Fibroblast of villous mesenchyme (primary cell): ENCODE data around the gene MGME1. TPM values are rescaled to one million over a fixed set of nuclear protein-coding genes. Genes with fewer than 3 reads are reported as not detected.

Experiments used
- DNase-seq: peaks from one replicate; pipeline ENCODE4 v3.0.0-alpha.2; 2010; ENCODE audit warnings: low read depth
- H3K4me3 ChIP-seq: 2 replicates; pipeline ENCODE4 v1.5.1; 2011; ENCODE audit warnings: low read depth, mild to moderate bottlenecking, low read length
- CTCF ChIP-seq: IDR thresholded peaks from 2 replicates; pipeline ENCODE4 v1.5.1; 2012; ENCODE audit warnings: low read depth, mild to moderate bottlenecking, low read length; ENCODE audit not compliant: insufficient read depth
- total RNA-seq: library from RNA; depleted of rRNA; stranded (reverse); fragments of >200 nt; gene quantifications from 2 replicates; pipeline ENCODE4 v1.2.3, GENCODE V29; 2012

The MGME1 gene
- total RNA-seq, 1 donor, result 9.5 TPM

DNA sequence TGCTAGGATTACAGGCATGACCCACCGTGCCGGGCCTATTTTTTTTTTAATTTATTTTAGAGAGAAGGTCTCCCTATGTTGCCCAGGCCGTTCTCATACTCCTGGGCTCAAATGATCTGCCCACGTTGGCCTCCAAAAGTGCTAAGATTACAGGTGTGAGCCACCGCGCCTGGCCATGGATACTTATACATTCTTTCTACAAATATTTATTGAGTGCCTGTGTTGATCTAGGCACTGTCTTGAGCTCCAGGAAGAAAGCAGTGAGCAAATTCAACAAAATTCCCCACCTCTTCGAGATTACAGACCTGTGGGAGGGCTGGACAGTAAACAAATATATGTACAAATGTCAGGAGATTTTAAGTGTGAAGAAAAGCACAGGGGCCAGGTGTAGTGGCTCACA is 37.9 kb downstream of the MGME1 start:
- no peak for TF ChIP-seq CTCF
- H3K4me3 ChIP-seq, result no peak overlapping the region
- DNase-seq, result no peak

GRCh38 chr20:18007534-18008292 is 38.9 kb downstream of the MGME1 start:
- no peak overlapping the region for H3K4me3 ChIP-seq
- no peak for TF ChIP-seq CTCF
- no peak for DNase-seq

- no peak for DNase-seq
- no peak overlapping the region for H3K4me3 ChIP-seq
- TF ChIP-seq CTCF, result no peak
Measured at GRCh38 chr20:18009116-18009515, 40.3 kb downstream of the MGME1 start.

DNA sequence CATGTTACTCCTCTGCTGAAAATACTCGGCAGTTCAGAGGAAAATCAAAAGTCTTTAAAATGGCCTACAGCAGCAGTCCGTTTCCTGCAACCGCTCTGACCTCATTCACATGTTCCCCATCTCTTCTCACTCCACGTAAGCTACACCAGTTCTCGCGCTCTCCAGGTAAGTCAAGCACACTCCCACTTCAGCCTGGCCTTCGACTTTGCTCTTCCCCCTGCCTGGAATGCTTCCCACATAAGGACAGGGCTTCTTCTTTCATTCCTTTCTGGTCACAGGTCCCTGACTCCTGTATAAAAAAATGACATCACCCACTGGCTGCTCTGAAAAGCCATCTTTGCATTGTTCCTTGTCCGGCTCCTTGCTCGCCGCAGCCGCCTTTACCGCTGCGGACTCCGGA is 42.7 kb downstream of the MGME1 start:
- DNase-seq, result no peak
- H3K4me3 ChIP-seq, result no peak overlapping the region
- TF ChIP-seq CTCF, result no peak

DNA sequence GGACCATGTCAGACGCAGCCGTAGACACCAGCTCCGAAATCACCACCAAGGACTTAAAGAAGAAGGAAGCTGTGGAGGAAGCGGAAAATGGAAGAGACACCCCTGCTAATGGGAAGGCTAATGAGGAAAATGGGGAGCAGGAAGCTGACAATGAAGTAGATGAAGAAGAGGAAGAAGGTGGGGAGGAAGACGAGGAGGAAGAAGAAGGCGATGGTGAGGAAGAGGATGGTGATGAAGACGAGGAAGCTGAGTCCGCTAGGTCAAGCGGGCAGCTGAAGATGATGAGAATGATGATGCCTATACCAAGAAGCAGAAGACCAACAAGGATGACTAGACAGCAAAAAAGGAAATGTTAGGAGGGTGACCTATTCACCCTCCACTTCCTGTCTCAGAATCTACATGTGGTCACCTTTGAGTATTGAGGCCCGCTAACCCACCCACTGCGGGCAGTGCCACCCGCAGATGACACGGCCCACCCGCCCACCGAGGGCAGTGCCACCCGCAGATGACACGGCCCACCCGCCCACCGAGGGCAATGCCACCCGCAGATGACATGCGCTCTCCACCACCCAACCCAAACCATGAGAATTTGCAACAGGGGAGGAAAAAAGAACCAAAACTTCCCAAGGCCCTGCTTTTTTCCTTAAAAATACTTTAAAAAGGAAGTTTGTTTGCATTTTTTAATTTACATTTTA is 43.3 kb downstream of the MGME1 start:
- TF ChIP-seq CTCF, result no peak
- DNase-seq, result no peak
- no peak overlapping the region for H3K4me3 ChIP-seq

DNA sequence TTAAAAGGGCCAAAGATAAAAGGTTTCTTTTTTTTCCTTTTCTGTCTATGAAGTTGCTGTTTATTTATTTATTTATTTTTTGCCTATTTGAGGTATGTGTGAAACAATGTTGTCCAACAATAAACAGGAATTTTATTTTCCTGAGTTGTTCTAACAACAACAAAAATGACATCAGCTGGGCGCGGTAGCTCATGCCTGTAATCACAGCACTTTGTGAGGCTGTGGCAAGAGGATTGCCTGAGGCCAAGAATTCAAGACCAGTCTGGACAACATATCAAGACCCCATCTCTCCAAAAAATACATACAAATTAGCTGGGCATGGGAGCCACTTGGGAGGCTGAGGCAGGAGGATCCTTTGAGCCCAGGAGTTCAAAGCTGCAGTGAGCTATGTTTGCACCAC is 44.1 kb downstream of the MGME1 start:
- H3K4me3 ChIP-seq, result no peak overlapping the region
- DNase-seq, result no peak
- TF ChIP-seq CTCF, result no peak

GRCh38 chr20:18014411-18014810 is 45.6 kb downstream of the MGME1 start:
- DNase-seq, result no peak
- no peak for TF ChIP-seq CTCF
- no peak overlapping the region for H3K4me3 ChIP-seq
